Glutamatergic neuron (in vitro differentiated cells): ENCODE data around the gene ALKBH3. TPM values are rescaled to one million over a fixed set of nuclear protein-coding genes. Genes with fewer than 3 reads are reported as not detected.
A peak's percentile ranks its signal among the peaks of the same experiment; 100 is the strongest.

ENCODE experiments used
- DNase-seq: peaks from one replicate; pipeline ENCODE4 v3.0.0; 2022
- H3K27ac Mint-ChIP-seq: one replicate; pipeline ENCODE4 v1.8.0; 2020; ENCODE audit warnings: mild to moderate bottlenecking, mixed read lengths, inconsistent platforms; ENCODE audit not compliant: unreplicated experiment
- H3K27me3 Mint-ChIP-seq: one replicate; pipeline ENCODE4 v1.8.0; 2020; ENCODE audit warnings: mild to moderate bottlenecking, moderate library complexity, mixed read lengths, inconsistent platforms; ENCODE audit not compliant: unreplicated experiment
- H3K36me3 Mint-ChIP-seq: one replicate; pipeline ENCODE4 v1.8.0; 2020; ENCODE audit warnings: mild to moderate bottlenecking, mixed read lengths, inconsistent platforms; ENCODE audit not compliant: unreplicated experiment
- H3K4me1 Mint-ChIP-seq: one replicate; pipeline ENCODE4 v1.8.0; 2020; ENCODE audit warnings: mild to moderate bottlenecking, low read depth, mixed read lengths, inconsistent platforms; ENCODE audit not compliant: unreplicated experiment
- H3K4me3 Mint-ChIP-seq: one replicate; pipeline ENCODE4 v1.8.0; 2020; ENCODE audit warnings: mild to moderate bottlenecking, mixed read lengths, inconsistent platforms; ENCODE audit not compliant: unreplicated experiment
- H3K9me3 Mint-ChIP-seq: one replicate; pipeline ENCODE4 v1.8.0; 2020; ENCODE audit warnings: mild to moderate bottlenecking, moderate library complexity, mixed read lengths, inconsistent platforms; ENCODE audit not compliant: unreplicated experiment
- CTCF ChIP-seq: fragments of 200-600 bp; sonication (generic); IDR thresholded peaks from one replicate; pipeline ENCODE4 v1.5.0; 2021; ENCODE audit not compliant: partially characterized antibody, unreplicated experiment
- long read RNA-seq: library from polyadenylated mRNA; unstranded; transcript quantifications from one replicate; pipeline ENCODE4 v2.0.0, GENCODE V29; 2020; ENCODE audit not compliant: unreplicated experiment
- total RNA-seq: library from RNA; stranded (reverse); fragmentation: NEBNext Ultra II Directional; extraction: Animal tissue kit (Norgen Biotek cat#: 25700); gene quantifications from one replicate; pipeline ENCODE4 v1.2.1, GENCODE V29; 2021; ENCODE audit not compliant: unreplicated experiment

Gene ALKBH3
- 30.4 TPM for total RNA-seq
- long read RNA-seq, transcript ALKBH3-201 (10 exons, 1,474 nt), result major isoform, 9 of 17 reads
- long read RNA-seq, partial matches to known transcripts, result 2 of 17 reads
- long read RNA-seq, other reads (novel, unspliced or antisense), result 6 of 17 reads

GRCh38 chr11:43880640-43881159 is at the start of gene ALKBH3:
Gene ALKBH3, plus strand, starts transcription at chr11:43880831. Its CDS starts 1,822 bp downstream, at chr11:43882653.
- peak; percentile 93 for DNase-seq
- H3K4me1 Mint-ChIP-seq, result peaks cover 8% of the 10 kb centered on the region
- peak within 1 kb of the TSS; percentile 97 for H3K4me3 Mint-ChIP-seq
- peak within 1 kb of the TSS; percentile 91 for H3K27ac Mint-ChIP-seq
- H3K27me3 Mint-ChIP-seq, result peaks cover 6% of the 10 kb centered on the region
- no peaks in the 10 kb centered on the region for H3K36me3 Mint-ChIP-seq
- TF ChIP-seq CTCF, result no peak
- peaks cover 11% of the 10 kb centered on the region for H3K9me3 Mint-ChIP-seq

DNA sequence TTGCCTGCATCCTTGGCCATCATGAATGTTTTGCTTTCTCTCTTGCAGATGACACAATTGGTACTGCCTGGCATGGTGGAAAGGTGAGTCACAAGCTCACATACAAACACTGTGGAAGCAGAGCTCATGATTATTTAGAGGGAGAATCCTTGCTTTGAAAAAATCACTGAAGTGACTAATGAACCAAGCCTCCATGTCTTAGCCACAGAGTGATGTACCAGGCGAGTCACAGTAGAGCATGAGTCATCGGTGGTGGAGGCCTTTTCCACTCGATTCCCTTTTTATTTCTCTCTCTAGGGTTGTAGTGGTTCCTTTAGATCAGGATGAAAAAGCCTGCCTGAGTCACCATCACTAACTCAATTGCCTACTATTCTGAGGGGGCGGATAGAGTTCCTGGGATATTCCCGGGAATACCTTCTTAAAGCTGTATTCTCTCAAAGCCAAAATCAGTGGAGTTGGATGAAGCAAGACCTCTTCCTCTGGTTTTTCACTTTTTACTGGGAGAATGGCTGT is 49.6 kb upstream of the ALKBH3 start:
- H3K27me3 Mint-ChIP-seq, result no peaks in the 10 kb centered on the region
- no peak for TF ChIP-seq CTCF
- H3K27ac Mint-ChIP-seq, result no peak overlapping the region
- H3K36me3 Mint-ChIP-seq, result no peaks in the 10 kb centered on the region
- no peak for DNase-seq
- peaks cover 7% of the 10 kb centered on the region for H3K4me1 Mint-ChIP-seq
- no peaks in the 10 kb centered on the region for H3K9me3 Mint-ChIP-seq
- H3K4me3 Mint-ChIP-seq, result no peak overlapping the region

- no peak for TF ChIP-seq CTCF
- H3K27ac Mint-ChIP-seq, result no peak overlapping the region
- no peak for DNase-seq
- H3K27me3 Mint-ChIP-seq, result no peaks in the 10 kb centered on the region
- no peaks in the 10 kb centered on the region for H3K9me3 Mint-ChIP-seq
- peaks cover 7% of the 10 kb centered on the region for H3K4me1 Mint-ChIP-seq
- H3K36me3 Mint-ChIP-seq, result no peaks in the 10 kb centered on the region
- no peak overlapping the region for H3K4me3 Mint-ChIP-seq
Observed at GRCh38 chr11:43832536-43832935, 48.1 kb upstream of the ALKBH3 start.

DNA sequence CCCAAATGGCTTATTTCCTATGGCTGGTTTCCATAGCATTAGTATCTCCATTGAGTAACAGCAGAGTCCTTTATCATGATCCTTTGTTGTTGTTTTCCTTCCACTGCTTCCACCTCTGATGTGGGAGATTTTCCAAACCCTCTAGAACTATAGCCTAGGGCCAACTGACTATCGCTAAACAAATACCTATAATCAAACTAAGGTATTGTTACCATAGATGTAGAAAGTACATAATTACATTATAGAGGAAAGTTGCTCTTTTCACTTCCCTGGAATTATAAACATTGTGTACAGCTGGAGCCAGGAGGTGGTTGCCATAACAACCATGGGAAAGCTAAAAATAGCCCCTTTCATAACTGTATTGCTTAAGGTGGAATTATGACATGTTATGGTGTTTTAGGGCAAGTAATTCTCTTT is 47.0 kb upstream of the ALKBH3 start:
- H3K27ac Mint-ChIP-seq, result no peak overlapping the region
- no peak for DNase-seq
- no peaks in the 10 kb centered on the region for H3K36me3 Mint-ChIP-seq
- H3K9me3 Mint-ChIP-seq, result no peaks in the 10 kb centered on the region
- H3K4me3 Mint-ChIP-seq, result no peak overlapping the region
- H3K27me3 Mint-ChIP-seq, result no peaks in the 10 kb centered on the region
- no peak for TF ChIP-seq CTCF
- peaks cover 7% of the 10 kb centered on the region for H3K4me1 Mint-ChIP-seq

DNA sequence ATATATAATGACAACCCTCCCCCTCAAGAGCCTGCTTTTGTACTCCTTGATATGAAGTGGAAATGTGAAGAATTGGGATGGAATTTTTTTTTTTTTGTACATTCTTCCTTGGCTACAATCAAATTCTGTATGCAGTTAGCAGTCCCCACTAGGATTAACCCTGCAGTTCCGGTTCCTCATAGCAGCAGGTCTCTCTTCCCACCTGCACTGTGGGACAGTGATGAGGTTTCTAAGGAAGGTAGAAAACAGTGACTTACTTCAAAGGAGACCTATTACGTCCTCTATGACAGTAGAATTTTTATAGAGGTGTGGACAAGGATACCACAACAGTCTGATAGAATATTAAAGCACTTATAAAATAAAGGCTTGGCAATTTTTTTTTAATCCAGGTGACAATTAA is 46.3 kb upstream of the ALKBH3 start:
- no peak for DNase-seq
- no peak for TF ChIP-seq CTCF
- Mint-ChIP-seq H3K27me3 (no peaks in the 10 kb centered on the region), H3K4me1 (peaks cover 7% of the 10 kb centered on the region), H3K9me3 (no peaks in the 10 kb centered on the region), H3K27ac (no peak overlapping the region), H3K36me3 (no peaks in the 10 kb centered on the region), H3K4me3 (no peak overlapping the region)
